Thyroid gland (tissue), 4 donors: ENCODE measurements around the gene SPOPL.

Source experiments
- CTCF ChIP-seq, 6 experiments: fragments of 200-600 bp in 3 of 6; fragments of 450-650 bp in 3 of 6; sonication (generic) in 3 of 6; IDR thresholded peaks; one replicate each; pipeline ENCODE4 v1.5.1; 2016 to 2019; ENCODE audit warnings: antibody characterized with exemption in 6 of 6, mild to moderate bottlenecking in 2 of 6, inconsistent platforms in 1 of 6, moderate library complexity in 1 of 6
- POLR2A ChIP-seq, 2 donors: fragments of 450-650 bp; IDR thresholded peaks; one replicate each; pipeline ENCODE4 v1.6.1; 2017; ENCODE audit warnings: antibody characterized with exemption in 2 of 2, mild to moderate bottlenecking in 2 of 2, moderate library complexity in 1 of 2

- no peak for TF ChIP-seq CTCF (IDR thresholded peaks at IDR 0.05)
- TF ChIP-seq POLR2A (IDR thresholded peaks at IDR 0.05): no peak
Measured at GRCh38 chr2:138564586-138565229, 63.1 kb downstream of the SPOPL start.
